ENCODE measurements around the gene ADAMTS5.

The ADAMTS5 gene

GRCh38 chr21:26948194-26948593 lies 18.7 kb downstream of the ADAMTS5 start:
- no peak for DNase-seq (ENCODE audit: low read depth)

- no peak for DNase-seq (ENCODE audit: low read depth)
These were observed 20.0 kb downstream of the ADAMTS5 start for GRCh38 chr21:26946744-26947446.

GRCh38 chr21:26945916-26946675 lies 20.8 kb downstream of the ADAMTS5 start:
- DNase-seq (ENCODE audit: low read depth), result no peak

GRCh38 chr21:26943921-26944320 lies 23.0 kb downstream of the ADAMTS5 start:
- DNase-seq (ENCODE audit: low read depth), result no peak

GRCh38 chr21:26941421-26941820 lies 25.5 kb downstream of the ADAMTS5 start:
- DNase-seq (ENCODE audit: low read depth), result no peak

GRCh38 chr21:26939601-26940111 lies 27.2 kb downstream of the ADAMTS5 start:
- no peak for DNase-seq (ENCODE audit: low read depth)

- DNase-seq (ENCODE audit: low read depth), result no peak
These were observed 30.2 kb downstream of the ADAMTS5 start for GRCh38 chr21:26936641-26937040.

- no peak for DNase-seq (ENCODE audit: low read depth)
These were observed 30.9 kb downstream of the ADAMTS5 start for GRCh38 chr21:26935977-26936376.

- DNase-seq (ENCODE audit: low read depth), result no peak
These were observed 32.5 kb downstream of the ADAMTS5 start for GRCh38 chr21:26934383-26934782.

GRCh38 chr21:26933448-26933847 lies 33.4 kb downstream of the ADAMTS5 start:
- DNase-seq (ENCODE audit: low read depth), result no peak

- no peak for DNase-seq (ENCODE audit: low read depth)
These were observed 41.3 kb downstream of the ADAMTS5 start for GRCh38 chr21:26925636-26926035.

- no peak for DNase-seq (ENCODE audit: low read depth)
These were observed 41.8 kb downstream of the ADAMTS5 start for GRCh38 chr21:26925122-26925521.

GRCh38 chr21:26923986-26924385 lies 42.9 kb downstream of the ADAMTS5 start:
- DNase-seq (ENCODE audit: low read depth), result no peak

- DNase-seq (ENCODE audit: low read depth), result no peak
These were observed 46.8 kb downstream of the ADAMTS5 start for GRCh38 chr21:26920055-26920454.

- DNase-seq (ENCODE audit: low read depth), result no peak
These were observed 48.4 kb downstream of the ADAMTS5 start for GRCh38 chr21:26918323-26919079.

GRCh38 chr21:26916799-26917198 lies 50.1 kb downstream of the ADAMTS5 start:
- DNase-seq (ENCODE audit: low read depth), result no peak

- no peak for DNase-seq (ENCODE audit: low read depth)
These were observed 52.3 kb downstream of the ADAMTS5 start for GRCh38 chr21:26914557-26914956.

- no peak for DNase-seq (ENCODE audit: low read depth)
These were observed 54.4 kb downstream of the ADAMTS5 start for GRCh38 chr21:26912466-26912865.

- DNase-seq (ENCODE audit: low read depth), result no peak
These were observed 56.9 kb downstream of the ADAMTS5 start for GRCh38 chr21:26909972-26910371.

- DNase-seq (ENCODE audit: low read depth), result no peak
These were observed 65.9 kb downstream of the ADAMTS5 start for GRCh38 chr21:26900980-26901379.

GRCh38 chr21:26892151-26892550 lies 74.7 kb downstream of the ADAMTS5 start:
- no peak for DNase-seq (ENCODE audit: low read depth)

- no peak for DNase-seq (ENCODE audit: low read depth)
These were observed 78.0 kb downstream of the ADAMTS5 start for GRCh38 chr21:26888931-26889330.

- DNase-seq (ENCODE audit: low read depth), result no peak
These were observed 78.6 kb downstream of the ADAMTS5 start for GRCh38 chr21:26888256-26888655.
